SK-N-SH (cell line): Measurements from ENCODE around the gene SLC4A8. TPM values are rescaled to one million over a fixed set of nuclear protein-coding genes. Genes with fewer than 3 reads are reported as not detected.

Experiments used
- CTCF ChIA-PET: fragments of 300-600, 350-600 bp; formaldehyde crosslinking; extraction: SDS; loops from one replicate; lab custom pipeline; 2021; lab: Yijun Ruan, JAX
- POLR2A ChIA-PET: fragments of 350-600 bp; sonication (Branson Sonifier 250); formaldehyde crosslinking; extraction: SDS; loops from one replicate; lab custom pipeline; 2020; ENCODE audit warnings: antibody characterized with exemption, inconsistent platforms; lab: Yijun Ruan, JAX
- DNase-seq: peaks from one replicate; pipeline ENCODE4 v3.0.0; 2012
- H2AFZ ChIP-seq: fragments of 200-600 bp; sonication (generic); 2 replicates; pipeline ENCODE4 v1.8.1; 2016; ENCODE audit warnings: antibody characterized with exemption, mild to moderate bottlenecking, low read depth
- H3F3A ChIP-seq: fragments of 200-600 bp; sonication (generic); replicated peaks from 2 replicates; pipeline ENCODE3; 2016; ENCODE audit warnings: antibody characterized with exemption, mild to moderate bottlenecking; ENCODE audit not compliant: insufficient read depth
- H3K27ac ChIP-seq, 2 experiments: fragments of 200-500 bp in 1 of 2; fragments of 200-600 bp in 1 of 2; sonication (Bioruptor generic) in 1 of 2; sonication (generic), shearing (Covaris generic) in 1 of 2; 2 replicates each; pipeline versions ENCODE4 v1.5.1 to v1.6.1; 2014 to 2016; ENCODE audit warnings: low read depth in 2 of 2, inconsistent platforms in 1 of 2, low read length in 1 of 2, mild to moderate bottlenecking in 1 of 2, mixed read lengths in 1 of 2
- H3K27me3 ChIP-seq: fragments of 200-600 bp; sonication (generic), shearing (Covaris generic); 2 replicates; pipeline ENCODE4 v1.6.1; 2016; ENCODE audit warnings: mixed run types; ENCODE audit not compliant: insufficient read depth
- H3K36me3 ChIP-seq, 2 experiments: fragments of 200-500 bp in 1 of 2; fragments of 200-600 bp in 1 of 2; sonication (Bioruptor generic) in 1 of 2; sonication (generic) in 1 of 2; replicated peaks in 1 of 2; 2 replicates each; pipeline versions ENCODE3 to v1.5.1; 2014 to 2016; ENCODE audit warnings: low read length in 1 of 2, mild to moderate bottlenecking in 1 of 2; ENCODE audit not compliant: insufficient read depth in 2 of 2, control insufficient read depth in 1 of 2
- H3K4me1 ChIP-seq, 2 experiments: fragments of 200-500 bp in 1 of 2; fragments of 200-600 bp in 1 of 2; sonication (Bioruptor generic) in 1 of 2; sonication (generic), shearing (Covaris generic) in 1 of 2; 2 replicates each; pipeline versions ENCODE4 v1.5.1 to v1.6.1; 2014 to 2016; ENCODE audit warnings: low read depth in 1 of 2, low read length in 1 of 2, mixed run types in 1 of 2; ENCODE audit not compliant: insufficient read depth in 2 of 2, control insufficient read depth in 1 of 2
- H3K4me2 ChIP-seq: fragments of 200-600 bp; sonication (generic), shearing (Covaris generic); 2 replicates; pipeline ENCODE4 v1.6.1; 2017; ENCODE audit warnings: mixed run types
- H3K4me3 ChIP-seq, 2 experiments: fragments of 200-500 bp in 1 of 2; fragments of 200-600 bp in 1 of 2; sonication (Bioruptor generic) in 1 of 2; sonication (generic), shearing (Covaris generic) in 1 of 2; 2 replicates each; pipeline versions ENCODE4 v1.5.1 to v1.8.1; 2014 to 2016; ENCODE audit warnings: low read depth in 2 of 2, inconsistent platforms in 1 of 2, low read length in 1 of 2, mild to moderate bottlenecking in 1 of 2, mixed read lengths in 1 of 2, moderate library complexity in 1 of 2
- H3K79me2 ChIP-seq: fragments of 200-600 bp; sonication (generic); 2 replicates; pipeline ENCODE4 v1.8.1; 2017; ENCODE audit warnings: mild to moderate bottlenecking; ENCODE audit not compliant: insufficient read depth
- H3K9ac ChIP-seq: fragments of 200-600 bp; sonication (generic); 2 replicates; pipeline ENCODE4 v1.6.1; 2017; ENCODE audit warnings: mixed run types
- H3K9me2 ChIP-seq: fragments of 200-600 bp; sonication (generic); 2 replicates; pipeline ENCODE4 v1.6.1; 2017; ENCODE audit warnings: mixed run types
- H3K9me3 ChIP-seq: fragments of 200-600 bp; sonication (generic); 2 replicates; pipeline ENCODE4 v1.6.1; 2017; ENCODE audit warnings: mixed run types, mild to moderate bottlenecking, moderate library complexity
- H4K20me1 ChIP-seq: fragments of 200-600 bp; sonication (generic); 2 replicates; pipeline ENCODE4 v1.6.1; 2017; ENCODE audit warnings: mild to moderate bottlenecking, mixed run types; ENCODE audit not compliant: insufficient read depth
- EP300 ChIP-seq, 2 experiments: IDR thresholded peaks; 2 replicates each; pipeline versions ENCODE4 v1.4.0 to v1.6.1; 2012; ENCODE audit warnings: borderline replicate concordance in 1 of 2, low read depth in 1 of 2, low read length in 1 of 2
- FOSL2 ChIP-seq: IDR thresholded peaks from 2 replicates; pipeline ENCODE4 v1.4.0; 2012; ENCODE audit warnings: low read depth, mild to moderate bottlenecking, moderate library complexity, borderline replicate concordance
- GABPA ChIP-seq: IDR thresholded peaks from 2 replicates; pipeline ENCODE4 v1.4.0; 2012; ENCODE audit warnings: low read depth, mild to moderate bottlenecking
- IRF3 ChIP-seq: fragments of 150-350 bp; IDR thresholded peaks from 2 replicates; pipeline ENCODE4 v1.6.1; 2016; ENCODE audit warnings: mild to moderate bottlenecking, low read depth, low read length
- JUND ChIP-seq: IDR thresholded peaks from 2 replicates; pipeline ENCODE4 v1.4.0; 2012
- NRF1 ChIP-seq: IDR thresholded peaks from 2 replicates; pipeline ENCODE4 v1.6.1; 2012; ENCODE audit warnings: low read depth, mild to moderate bottlenecking, low read length
- POLR2AphosphoS5 ChIP-seq: IDR thresholded peaks from 2 replicates; pipeline ENCODE4 v1.6.1; 2012; ENCODE audit warnings: low read depth, low read length
- REST ChIP-seq: IDR thresholded peaks from 2 replicates; pipeline ENCODE4 v1.6.1; 2012; ENCODE audit warnings: mild to moderate bottlenecking, low read depth, low read length, moderate library complexity
- RFX5 ChIP-seq: IDR thresholded peaks from 2 replicates; pipeline ENCODE4 v1.6.1; 2012; ENCODE audit warnings: mild to moderate bottlenecking, improper control_type of control experiment, low read length
- SIN3A ChIP-seq: IDR thresholded peaks from 2 replicates; pipeline ENCODE4 v1.6.1; 2012; ENCODE audit warnings: low read depth, mild to moderate bottlenecking, low read length, moderate library complexity, borderline replicate concordance
- TAF1 ChIP-seq: IDR thresholded peaks from 2 replicates; pipeline ENCODE4 v1.6.1; 2012; ENCODE audit warnings: low read depth, mild to moderate bottlenecking, low read length, moderate library complexity, borderline replicate concordance
- TCF12 ChIP-seq: IDR thresholded peaks from 2 replicates; pipeline ENCODE4 v1.4.0; 2012
- WGBS: methylation state at CpG from one replicate; pipeline ENCODE4 v1.1.6; 2017; ENCODE audit warnings: low lambda C conversion rate; 5-methylcytosine and 5-hydroxymethylcytosine counted together
- polyA plus RNA-seq, 3 experiments: library from polyadenylated mRNA; depleted of rRNA; stranded (reverse); fragments of >200 nt; gene quantifications; 2 replicates each; pipeline ENCODE4 v1.2.3, GENCODE V29; 2012
- TF ChIP-seq, protein P1 (sequence below): fragments of 150-350 bp; IDR thresholded peaks from 2 replicates; pipeline ENCODE4 v1.6.1; 2017; ENCODE audit warnings: antibody characterized with exemption, low read length, low read depth, borderline replicate concordance
- TF ChIP-seq, protein P2 (sequence below): IDR thresholded peaks from 2 replicates; pipeline ENCODE4 v1.4.0; 2012; ENCODE audit warnings: low read depth

Gene SLC4A8
- polyA plus RNA-seq, 1 of the 3 experiments (the other 2 are of a cell fraction): 5.2 TPM

DNA sequence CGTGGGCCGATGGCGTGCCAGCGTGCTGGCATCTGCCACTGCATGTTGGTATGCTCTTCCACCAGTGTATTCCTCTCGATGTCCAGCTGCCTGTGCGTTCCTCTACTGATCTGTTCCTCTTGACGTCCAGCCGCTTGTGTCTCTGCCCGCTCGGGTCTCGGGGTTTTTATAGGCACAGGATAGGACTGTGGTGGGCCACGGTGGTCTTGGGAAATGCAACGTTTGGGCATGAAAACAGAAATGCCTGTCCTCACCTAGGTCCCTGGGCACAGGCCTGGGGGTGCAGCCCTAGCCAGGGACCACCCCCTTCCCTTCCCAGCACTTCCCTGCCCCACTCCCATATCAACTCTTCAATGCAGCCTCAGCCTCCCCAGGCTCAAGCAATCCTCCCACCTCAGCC lies 23.1 kb upstream of the SLC4A8 start:
- H3K27ac ChIP-seq: no peak overlapping the region
- H3K4me3 ChIP-seq: no peak overlapping the region
- no peak overlapping the region for H3K9ac ChIP-seq
- H3K27me3 ChIP-seq: no peaks in the 10 kb centered on the region
- H4K20me1 ChIP-seq: no peaks in the 10 kb centered on the region
- no peaks in the 10 kb centered on the region for H3F3A ChIP-seq
- H3K79me2 ChIP-seq: no peaks in the 10 kb centered on the region
- ChIA-PET CTCF (interaction anchor here (1.2 to 1.3 kb wide), 4 partner anchors 18 to 129 kb away, joined by 3 to 6 read pairs (median 4); partner anchors contain the start of gene SLC4A8), POLR2A (no interaction called here)
- H3K36me3 ChIP-seq: no peaks in the 10 kb centered on the region
- 80% methylated on average over 13 of the region's 13 CpGs for WGBS
- TF ChIP-seq TCF12: no peak
- TF ChIP-seq RFX5: no peak
- TF ChIP-seq SIN3A: no peak
- peaks cover 0 to 30% of the 10 kb centered on the region in 2 experiments; a peak in 2 of 4 replicates for H3K4me1 ChIP-seq
- H2AFZ ChIP-seq: no peak overlapping the region
- DNase-seq: no peak
- H3K4me2 ChIP-seq: no peak overlapping the region
- no peaks in the 10 kb centered on the region for H3K9me3 ChIP-seq
- no peaks in the 10 kb centered on the region for H3K9me2 ChIP-seq

DNA sequence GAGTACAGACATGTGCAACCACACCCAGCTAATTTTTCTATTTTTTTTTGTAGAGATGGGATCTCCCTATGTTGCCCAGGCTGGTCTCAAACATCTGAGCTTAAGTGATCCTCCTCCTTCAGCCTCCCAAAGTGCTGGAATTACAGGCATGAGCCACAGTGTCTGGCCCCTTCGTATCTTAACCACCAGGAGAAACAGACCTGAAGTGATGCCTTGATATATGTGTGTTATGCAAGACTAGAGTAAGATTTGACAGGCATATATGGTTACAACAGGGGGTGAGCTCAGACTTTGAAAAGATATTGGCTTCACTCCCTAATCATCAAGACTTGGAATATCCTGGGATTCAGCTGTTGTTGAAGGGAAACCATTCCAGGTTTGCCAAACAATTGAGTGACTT lies 22.7 kb upstream of the SLC4A8 start:
- no peaks in the 10 kb centered on the region for H3K27me3 ChIP-seq
- H4K20me1 ChIP-seq: no peaks in the 10 kb centered on the region
- no peaks in the 10 kb centered on the region for H3K79me2 ChIP-seq
- H3K27ac ChIP-seq: no peak overlapping the region
- no peak overlapping the region for H3K4me3 ChIP-seq
- H3K9me3 ChIP-seq: no peaks in the 10 kb centered on the region
- no peak overlapping the region for H2AFZ ChIP-seq
- WGBS: 0% methylated on average over 1 of the region's 1 CpG
- H3K4me2 ChIP-seq: no peak overlapping the region
- peaks cover 0 to 34% of the 10 kb centered on the region in 2 experiments; a peak in 2 of 4 replicates for H3K4me1 ChIP-seq
- no peak for TF ChIP-seq TCF12
- no peak for TF ChIP-seq IRF3
- TF ChIP-seq NRF1: no peak
- POLR2A ChIA-PET: no interaction called here
- no peaks in the 10 kb centered on the region for H3F3A ChIP-seq
- CTCF ChIA-PET: interaction anchor here (1.2 to 1.3 kb wide), 4 partner anchors 18 to 129 kb away, joined by 3 to 6 read pairs (median 4); partner anchors contain the start of gene SLC4A8
- no peak overlapping the region for H3K9ac ChIP-seq
- no peaks in the 10 kb centered on the region for H3K36me3 ChIP-seq
- no peaks in the 10 kb centered on the region for H3K9me2 ChIP-seq
- DNase-seq: no peak

DNA sequence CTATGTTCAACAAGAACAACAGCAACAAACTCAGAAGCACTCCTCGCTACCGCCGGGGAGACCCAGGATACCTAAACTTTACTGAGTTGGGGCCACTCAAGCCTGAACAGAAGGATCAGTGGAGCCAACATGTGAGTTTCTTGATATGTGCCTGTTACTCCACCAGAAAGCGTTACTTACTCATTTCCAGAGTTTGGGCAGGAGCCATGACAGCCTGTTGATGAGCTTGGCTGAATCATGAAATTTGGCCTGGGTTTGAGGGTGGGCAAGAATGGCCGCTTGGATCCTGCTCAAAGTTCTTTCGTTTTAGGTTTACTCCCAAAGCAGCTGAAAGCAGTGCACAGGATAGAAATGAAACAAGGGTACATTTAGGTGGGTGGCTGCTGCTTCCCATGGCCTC lies 21.5 kb upstream of the SLC4A8 start:
- Histone ChIP-seq H2AFZ (no peak overlapping the region), H3K9ac (no peak overlapping the region), H3K27me3 (no peaks in the 10 kb centered on the region), H3K4me1 (peaks cover 0 to 44% of the 10 kb centered on the region in 2 experiments; a peak in 2 of 4 replicates), H3K36me3 (no peaks in the 10 kb centered on the region), H3K4me3 (no peak overlapping the region), H3F3A (no peaks in the 10 kb centered on the region), H3K27ac (no peak overlapping the region), H3K9me2 (no peaks in the 10 kb centered on the region), H3K79me2 (no peaks in the 10 kb centered on the region), H3K4me2 (no peak overlapping the region), H3K9me3 (no peaks in the 10 kb centered on the region), H4K20me1 (no peaks in the 10 kb centered on the region)
- POLR2A ChIA-PET: no interaction called here
- 89% methylated on average over 6 of the region's 6 CpGs for WGBS
- TF ChIP-seq NRF1 (no peak), EP300 (IDR thresholded peaks at IDR 0.05; ENCODE audit: borderline replicate concordance in 1 of 2, low read depth in 1 of 2, low read length in 1 of 2) (no peak), TAF1 (no peak), IRF3 (no peak), POLR2AphosphoS5 (no peak), GABPA (no peak), FOSL2 (no peak), JUND (no peak), TCF12 (no peak), REST (no peak)
- TF ChIP-seq, protein P1, sequence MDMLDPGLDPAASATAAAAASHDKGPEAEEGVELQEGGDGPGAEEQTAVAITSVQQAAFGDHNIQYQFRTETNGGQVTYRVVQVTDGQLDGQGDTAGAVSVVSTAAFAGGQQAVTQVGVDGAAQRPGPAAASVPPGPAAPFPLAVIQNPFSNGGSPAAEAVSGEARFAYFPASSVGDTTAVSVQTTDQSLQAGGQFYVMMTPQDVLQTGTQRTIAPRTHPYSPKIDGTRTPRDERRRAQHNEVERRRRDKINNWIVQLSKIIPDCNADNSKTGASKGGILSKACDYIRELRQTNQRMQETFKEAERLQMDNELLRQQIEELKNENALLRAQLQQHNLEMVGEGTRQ: no peak
- TF ChIP-seq, protein P2, sequence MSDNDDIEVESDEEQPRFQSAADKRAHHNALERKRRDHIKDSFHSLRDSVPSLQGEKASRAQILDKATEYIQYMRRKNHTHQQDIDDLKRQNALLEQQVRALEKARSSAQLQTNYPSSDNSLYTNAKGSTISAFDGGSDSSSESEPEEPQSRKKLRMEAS: no peak
- CTCF ChIA-PET: interaction anchor here (0.7 to 1.0 kb wide), 3 partner anchors 13 to 92 kb away, joined by 3 read pairs; no protein-coding TSS in a partner anchor
- DNase-seq: no peak
